Progenitor cell of endocrine pancreas (in vitro differentiated cells): ENCODE results near the gene PPP2R5C. TPM values are rescaled to one million over a fixed set of nuclear protein-coding genes. Genes with fewer than 3 reads are reported as not detected.

Source experiments
- DNase-seq: peaks from one replicate; pipeline ENCODE4 v3.0.0; 2021; ENCODE audit warnings: low spot score; ENCODE audit not compliant: unreplicated experiment
- H3K27ac Mint-ChIP-seq: 2 replicates; pipeline ENCODE4 v1.8.0; 2021; ENCODE audit warnings: mild to moderate bottlenecking, moderate library complexity, mixed read lengths
- H3K27me3 Mint-ChIP-seq: 2 replicates; pipeline ENCODE4 v1.8.0; 2021; ENCODE audit warnings: mixed read lengths
- H3K36me3 Mint-ChIP-seq: 2 replicates; pipeline ENCODE4 v1.8.0; 2022; ENCODE audit warnings: mixed read lengths; ENCODE audit not compliant: insufficient read depth
- H3K4me1 Mint-ChIP-seq: 2 replicates; pipeline ENCODE4 v1.8.0; 2021; ENCODE audit warnings: low read depth, mixed read lengths
- H3K4me3 Mint-ChIP-seq: 2 replicates; pipeline ENCODE4 v1.8.0; 2021; ENCODE audit warnings: low read depth, mild to moderate bottlenecking, moderate library complexity, mixed read lengths
- H3K9me3 Mint-ChIP-seq: 2 replicates; pipeline ENCODE4 v1.8.0; 2021; ENCODE audit warnings: low read depth, mixed read lengths
- CTCF ChIP-seq: fragments of 200-600 bp; sonication (generic); IDR thresholded peaks from one replicate; pipeline ENCODE4 v1.5.0; 2021; ENCODE audit warnings: antibody characterized with exemption, mild to moderate bottlenecking; ENCODE audit not compliant: unreplicated experiment
- total RNA-seq: library from RNA; stranded (reverse); gene quantifications from 2 replicates; pipeline ENCODE4 v1.2.1, GENCODE V29; 2021

PPP2R5C gene
- total RNA-seq, 1 donor from 2014 or later = 120 TPM

GRCh38 chr14:101884089-101884933 is 122.8 kb downstream of the PPP2R5C start:
- TF ChIP-seq CTCF = no peak
- no peak overlapping the region for H3K27ac Mint-ChIP-seq
- H3K4me1 Mint-ChIP-seq = no peaks in the 10 kb centered on the region
- H3K4me3 Mint-ChIP-seq = no peak overlapping the region
- H3K9me3 Mint-ChIP-seq = no peaks in the 10 kb centered on the region
- H3K36me3 Mint-ChIP-seq = peaks cover 24% of the 10 kb centered on the region
- no peaks in the 10 kb centered on the region for H3K27me3 Mint-ChIP-seq
- DNase-seq = no peak

GRCh38 chr14:101884934-101885576 is 123.5 kb downstream of the PPP2R5C start:
- no peak for TF ChIP-seq CTCF
- no peak overlapping the region for H3K27ac Mint-ChIP-seq
- no peaks in the 10 kb centered on the region for H3K27me3 Mint-ChIP-seq
- H3K4me3 Mint-ChIP-seq = no peak overlapping the region
- peaks cover 26% of the 10 kb centered on the region for H3K36me3 Mint-ChIP-seq
- DNase-seq = no peak
- no peaks in the 10 kb centered on the region for H3K4me1 Mint-ChIP-seq
- no peaks in the 10 kb centered on the region for H3K9me3 Mint-ChIP-seq

GRCh38 chr14:101887219-101887618 is 125.7 kb downstream of the PPP2R5C start:
- no peak for DNase-seq
- no peak overlapping the region for H3K4me3 Mint-ChIP-seq
- no peak for TF ChIP-seq CTCF
- H3K4me1 Mint-ChIP-seq = no peaks in the 10 kb centered on the region
- no peaks in the 10 kb centered on the region for H3K9me3 Mint-ChIP-seq
- H3K27me3 Mint-ChIP-seq = no peaks in the 10 kb centered on the region
- H3K36me3 Mint-ChIP-seq = peaks cover 30% of the 10 kb centered on the region
- no peak overlapping the region for H3K27ac Mint-ChIP-seq

- H3K9me3 Mint-ChIP-seq = no peaks in the 10 kb centered on the region
These were observed 126.7 kb downstream of the PPP2R5C start for GRCh38 chr14:101888182-101888581.

More at GRCh38 chr14:101888182-101888581, 126.7 kb downstream of the PPP2R5C start:
- peaks cover 29% of the 10 kb centered on the region for H3K36me3 Mint-ChIP-seq
- DNase-seq = no peak
- TF ChIP-seq CTCF = no peak
- H3K4me3 Mint-ChIP-seq = no peak overlapping the region
- H3K27ac Mint-ChIP-seq = no peak overlapping the region
- no peaks in the 10 kb centered on the region for H3K4me1 Mint-ChIP-seq
- no peaks in the 10 kb centered on the region for H3K27me3 Mint-ChIP-seq
